GM18870 (cell line): Measurements from ENCODE around the gene SHOC1.
"Not testable (repeated sequence)": the region's sequence is repeated elsewhere in the genome, so short reads cannot be mapped to it uniquely, and the experiment has no call there.

ENCODE experiments used
- ATAC-seq: cut with Tn5 transposase; IDR thresholded peaks from one replicate; pipeline ENCODE4 v1.9.1; 2021; ENCODE audit warnings: moderate library complexity; ENCODE audit not compliant: unreplicated experiment

Gene SHOC1

GRCh38 chr9:111805830-111806241 is 11.1 kb upstream of the SHOC1 start:
- no peak for ATAC-seq

GRCh38 chr9:111805262-111805661 is 10.5 kb upstream of the SHOC1 start:
- no peak for ATAC-seq

- no peak for ATAC-seq
These were observed 9.9 kb upstream of the SHOC1 start for GRCh38 chr9:111804636-111805035.

GRCh38 chr9:111803924-111804323 is 9.2 kb upstream of the SHOC1 start:
- no peak for ATAC-seq

GRCh38 chr9:111799915-111800526 is 5.3 kb upstream of the SHOC1 start:
- ATAC-seq, result no peak

- ATAC-seq, result no peak
These were observed 4.8 kb upstream of the SHOC1 start for GRCh38 chr9:111799506-111799905.

GRCh38 chr9:111798786-111799185 is 4.0 kb upstream of the SHOC1 start:
- ATAC-seq, result no peak

GRCh38 chr9:111795557-111795839 is 761 bp upstream of the SHOC1 start:
- no peak for ATAC-seq

- ATAC-seq, result not testable (repeated sequence)
These were observed 2.9 kb downstream of the SHOC1 start for GRCh38 chr9:111791821-111792220.

- ATAC-seq, result no peak
These were observed 4.9 kb downstream of the SHOC1 start for GRCh38 chr9:111789881-111790280.

- no peak for ATAC-seq
These were observed 10.9 kb downstream of the SHOC1 start for GRCh38 chr9:111783857-111784256.

GRCh38 chr9:111783424-111783823 is 11.3 kb downstream of the SHOC1 start:
- ATAC-seq, result no peak

- no peak for ATAC-seq
These were observed 28.7 kb downstream of the SHOC1 start for GRCh38 chr9:111766066-111766465.

GRCh38 chr9:111762556-111762955 is 32.2 kb downstream of the SHOC1 start:
- no peak for ATAC-seq

GRCh38 chr9:111759762-111760639 is 34.7 kb downstream of the SHOC1 start:
- peak; percentile 63 for ATAC-seq

- no peak for ATAC-seq
These were observed 39.9 kb downstream of the SHOC1 start for GRCh38 chr9:111754800-111755199.

- ATAC-seq, result no peak
These were observed 42.3 kb downstream of the SHOC1 start for GRCh38 chr9:111752455-111752854.
